Stimulated activated CD4-positive, alpha-beta T cell treated with anti-CD3 and anti-CD28 coated beads, Interleukin-1b, Interleukin-23, amount 100 ng/mL, for 1 hour (primary cell): ENCODE data around the gene SLC2A3.
"Not testable (repeated sequence)": the region's sequence is repeated elsewhere in the genome, so short reads cannot be mapped to it uniquely, and the experiment has no call there.

Experiments used
- DNase-seq, 2 donors: peaks; one replicate each; pipeline ENCODE4 v3.0.0-alpha.2; 2020; ENCODE audit warnings: low read depth in 2 of 2

SLC2A3 gene

DNA sequence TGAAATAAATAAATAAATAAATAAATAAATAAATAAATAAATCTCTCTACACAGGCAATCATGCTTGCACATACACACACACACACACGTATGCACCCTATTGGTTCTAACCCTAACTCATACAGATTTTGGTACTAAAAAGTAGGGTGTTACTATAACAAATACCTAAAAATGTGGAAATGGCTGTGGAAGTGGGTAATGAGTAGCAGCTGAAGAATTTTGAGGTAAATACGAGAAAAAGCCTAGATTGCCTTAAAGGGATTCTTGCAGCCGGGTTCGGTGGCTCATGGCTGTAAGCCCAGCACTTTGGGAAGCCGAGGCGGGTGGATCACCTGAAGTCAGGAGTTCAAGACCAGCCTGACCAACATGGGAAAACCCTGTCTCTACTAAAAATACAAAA is 15.7 kb upstream of the SLC2A3 start:
- DNase-seq, result no peak

DNA sequence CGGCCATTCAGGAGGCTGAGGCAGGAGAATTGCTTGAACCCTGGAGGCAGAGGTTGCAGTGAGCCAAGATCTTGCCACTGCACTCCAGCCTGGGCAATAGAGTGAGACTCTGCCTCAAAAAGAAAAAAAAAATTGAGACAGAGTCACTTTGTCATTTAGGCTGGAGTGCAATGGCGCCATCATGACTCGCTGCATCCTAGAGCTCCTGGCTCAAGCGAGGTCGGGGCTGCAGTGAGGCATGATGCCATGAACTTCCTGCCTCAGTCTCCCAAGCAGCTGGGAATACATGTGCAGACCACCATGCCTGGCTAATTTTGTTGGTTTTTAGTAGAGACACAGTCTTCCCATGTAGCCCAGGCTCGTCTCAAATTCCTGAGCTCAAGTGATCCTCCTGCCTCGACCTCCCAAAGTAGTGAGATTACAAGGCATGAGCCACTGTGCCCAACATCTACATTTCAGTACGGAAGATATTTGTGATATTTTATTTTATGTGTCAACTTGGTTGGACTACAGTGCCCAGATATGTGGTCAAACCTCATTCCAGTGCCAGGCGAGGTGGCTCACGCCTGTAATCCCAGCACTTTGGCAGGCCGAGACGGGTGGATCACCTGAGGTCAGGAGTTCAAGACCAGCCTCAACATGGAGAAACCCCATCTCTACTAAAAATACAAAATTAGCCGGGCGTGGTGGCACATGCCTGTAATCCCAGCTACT is 14.4 kb upstream of the SLC2A3 start:
- not testable (repeated sequence) for DNase-seq

DNA sequence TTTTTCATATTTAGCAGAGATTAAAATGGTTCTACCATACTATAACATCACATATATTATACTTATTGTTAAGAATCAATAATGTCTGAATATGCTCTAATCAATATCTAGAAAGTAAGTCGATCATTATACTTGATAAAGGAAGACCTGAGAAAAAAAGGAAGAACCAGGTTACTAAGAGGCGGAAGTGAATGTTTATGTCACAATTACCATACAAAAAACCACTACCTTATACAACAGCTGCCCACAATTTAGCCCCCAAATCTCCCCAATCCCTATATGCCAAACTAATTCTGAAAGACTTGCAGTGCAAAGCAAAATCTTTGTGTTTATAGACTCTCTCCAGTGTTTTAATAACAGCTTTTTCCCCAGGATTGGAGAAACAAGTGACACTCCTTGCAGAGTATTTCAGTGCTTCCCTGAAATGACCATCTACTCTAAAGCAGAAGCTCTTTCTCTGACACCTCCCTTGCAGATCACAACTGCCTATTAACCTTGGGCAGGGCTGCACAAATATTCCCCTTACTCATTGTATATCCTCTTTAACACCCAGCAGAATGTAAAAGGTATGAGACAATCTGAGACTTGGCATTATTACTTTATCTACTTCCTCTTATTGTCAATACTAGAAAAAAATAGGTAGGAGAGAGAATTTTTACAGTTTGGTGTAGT is 12.7 kb upstream of the SLC2A3 start:
- DNase-seq, result no peak

DNA sequence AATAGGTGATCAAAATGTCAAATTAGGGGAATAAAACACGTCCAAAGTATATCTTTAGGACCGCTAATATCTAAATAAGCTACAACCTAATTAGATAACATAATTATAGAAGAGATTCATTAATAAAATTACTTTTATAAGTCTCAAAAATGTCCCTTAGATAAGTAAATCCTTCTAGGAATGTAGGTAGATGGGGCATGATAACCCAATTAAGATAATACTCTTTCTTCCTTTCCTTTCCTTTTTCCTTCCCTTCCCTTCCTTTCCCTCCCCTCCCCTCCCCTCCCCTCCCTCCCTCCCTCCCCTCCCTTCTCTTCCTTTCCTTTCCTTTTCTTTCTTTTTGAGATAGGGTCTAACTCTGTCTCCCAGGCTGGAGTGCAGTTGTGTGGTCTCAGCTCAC is 11.0 kb upstream of the SLC2A3 start:
- no peak for DNase-seq

- DNase-seq, result not testable (repeated sequence)
Observed at GRCh38 chr12:7944760-7945159, 8.8 kb upstream of the SLC2A3 start.

- no peak for DNase-seq
Observed at GRCh38 chr12:7940906-7941305, 4.9 kb upstream of the SLC2A3 start.

GRCh38 chr12:7937833-7938506 is 2.0 kb upstream of the SLC2A3 start:
- no peak for DNase-seq

DNA sequence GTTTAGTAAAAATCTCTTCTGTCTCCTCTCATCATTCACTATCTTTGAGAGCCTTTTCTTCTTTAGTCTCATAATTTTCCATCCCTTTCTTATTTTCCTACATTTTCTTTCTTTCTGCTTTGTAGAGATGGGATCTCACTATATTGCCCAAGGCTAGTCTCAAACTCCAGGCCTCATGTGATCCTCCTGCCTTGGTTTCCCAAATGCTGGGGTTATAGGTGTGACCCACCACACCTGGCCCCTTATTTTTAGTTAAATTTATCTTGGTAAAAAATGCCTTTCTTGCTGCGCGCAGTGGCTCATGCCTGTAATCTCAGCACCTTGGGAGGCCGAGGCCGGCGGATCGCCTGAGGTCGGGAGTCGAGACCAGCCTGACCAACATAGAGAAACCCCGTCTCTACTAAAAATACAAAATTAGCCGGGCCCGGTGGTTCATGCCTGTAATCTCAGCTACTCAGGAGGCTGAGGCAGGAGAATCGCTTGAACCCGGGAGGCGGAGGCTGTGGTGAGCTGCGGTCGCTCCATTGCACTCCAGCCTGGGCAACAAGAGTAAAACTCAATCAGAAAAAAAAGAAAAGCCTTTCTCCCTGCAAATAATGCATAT is 996 bp downstream of the SLC2A3 start:
- DNase-seq, result no peak

DNA sequence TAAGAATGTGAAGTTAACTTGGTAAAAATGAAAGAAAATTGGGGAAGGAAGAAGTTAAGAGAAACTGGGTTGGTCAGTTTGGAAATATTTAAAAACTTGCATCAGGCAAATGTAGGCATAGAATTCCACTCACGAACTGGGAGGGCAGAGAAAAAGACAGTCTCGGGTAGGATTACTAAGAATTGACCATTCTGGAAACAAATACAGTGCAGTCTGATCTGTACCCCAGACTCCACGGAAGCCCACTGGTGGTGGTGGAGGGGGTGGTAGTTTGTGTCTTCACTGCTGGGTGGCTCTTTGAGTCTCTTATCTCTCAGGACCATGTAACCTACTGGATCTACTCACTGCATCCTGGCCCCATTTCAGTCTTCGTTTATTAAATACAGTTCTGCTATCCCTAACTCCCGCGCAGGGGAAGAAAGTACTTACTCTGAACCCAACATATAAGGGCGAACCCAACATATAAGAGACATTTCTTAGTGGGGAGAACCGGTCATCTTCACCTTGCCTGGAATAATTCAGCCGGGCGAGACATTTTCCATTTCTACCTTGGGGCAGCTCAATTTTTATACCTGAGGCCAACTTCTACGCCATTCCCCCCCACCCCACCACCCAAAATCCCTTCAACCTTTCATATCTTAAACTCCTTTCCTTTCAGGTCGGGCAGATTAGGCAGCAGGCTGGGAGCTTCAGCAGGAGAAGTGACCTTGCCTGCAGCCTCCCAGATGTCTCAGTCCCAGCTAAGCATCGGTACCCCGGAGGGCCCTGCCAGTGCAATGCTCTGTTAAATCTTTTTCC is 1.7 kb downstream of the SLC2A3 start:
- DNase-seq, result no peak

DNA sequence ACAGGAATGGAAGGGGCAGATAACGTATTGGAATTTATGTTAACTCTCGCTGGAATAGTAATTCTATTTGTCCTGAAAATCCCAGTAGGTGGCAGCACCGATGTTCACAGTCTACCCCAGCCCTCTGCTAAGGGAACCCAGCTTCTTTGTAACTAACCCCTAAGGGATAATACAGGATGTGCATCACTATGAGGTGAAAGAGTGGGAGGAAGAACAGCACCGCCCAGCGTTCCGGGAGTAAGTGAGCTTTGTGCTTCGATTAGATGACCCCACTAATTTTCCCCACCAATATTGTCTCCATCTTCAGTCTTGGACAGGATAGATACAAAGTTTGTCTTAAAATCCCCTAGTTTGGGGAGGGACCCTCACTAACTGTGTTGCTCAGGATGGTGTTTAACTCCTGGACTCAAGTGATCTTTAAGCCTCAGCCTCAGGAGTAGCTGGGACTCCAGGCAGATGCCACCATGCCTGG is 2.7 kb downstream of the SLC2A3 start:
- peak; percentile 46 to 49 for DNase-seq

- not testable (repeated sequence) for DNase-seq
Observed at GRCh38 chr12:7932599-7933240, 3.3 kb downstream of the SLC2A3 start.

GRCh38 chr12:7929083-7929792 is 6.7 kb downstream of the SLC2A3 start:
- DNase-seq, result no peak

DNA sequence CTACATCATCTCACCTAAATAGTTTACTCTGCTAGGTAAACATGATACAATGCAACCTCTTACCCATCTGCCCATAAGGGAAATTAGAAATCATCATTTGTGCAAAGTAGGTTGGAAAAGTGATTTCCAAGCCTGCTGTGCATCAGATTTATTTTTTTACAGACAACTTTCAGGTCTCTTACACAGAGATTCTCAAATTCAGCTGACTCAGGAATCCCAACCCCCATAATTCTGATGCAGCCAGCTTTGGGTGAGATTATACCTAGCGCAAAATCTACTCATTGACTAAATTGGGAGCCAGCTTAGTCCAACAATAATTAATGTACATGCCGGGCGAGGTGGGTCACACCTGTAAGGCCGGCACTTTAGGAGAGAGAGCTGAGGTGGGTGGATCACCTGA is 8.5 kb downstream of the SLC2A3 start:
- DNase-seq, result no peak

DNA sequence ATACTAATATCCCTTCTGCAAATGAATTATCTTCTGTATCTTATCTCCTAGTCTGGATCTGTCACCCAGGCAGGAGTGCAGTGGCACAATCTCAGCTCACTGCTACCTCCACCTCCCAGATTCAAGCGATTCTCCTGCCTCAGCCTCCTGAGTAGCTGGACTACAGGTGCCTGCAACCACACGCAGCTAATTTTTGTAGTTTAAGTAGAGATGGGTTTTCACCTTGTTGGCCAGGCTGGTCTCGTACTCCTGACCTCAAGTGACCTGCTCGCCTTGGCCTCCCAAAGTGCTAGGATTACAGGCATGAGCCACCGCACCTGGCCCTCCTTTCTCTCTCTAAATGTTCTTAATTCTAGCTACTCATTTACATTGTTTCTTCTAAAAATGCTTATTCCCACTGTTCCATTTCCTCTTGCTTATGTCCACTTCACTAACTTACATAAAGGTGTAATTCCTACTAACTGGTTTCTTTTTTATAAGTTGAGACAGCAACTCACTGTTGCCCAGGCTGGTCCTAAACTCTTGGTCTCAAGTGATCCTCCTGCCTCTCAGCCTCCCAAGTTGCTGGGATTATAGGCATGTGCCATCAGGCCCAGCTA is 9.8 kb downstream of the SLC2A3 start:
- DNase-seq, result not testable (repeated sequence)

GRCh38 chr12:7923241-7924236 is 12.4 kb downstream of the SLC2A3 start:
- no peak for DNase-seq

DNA sequence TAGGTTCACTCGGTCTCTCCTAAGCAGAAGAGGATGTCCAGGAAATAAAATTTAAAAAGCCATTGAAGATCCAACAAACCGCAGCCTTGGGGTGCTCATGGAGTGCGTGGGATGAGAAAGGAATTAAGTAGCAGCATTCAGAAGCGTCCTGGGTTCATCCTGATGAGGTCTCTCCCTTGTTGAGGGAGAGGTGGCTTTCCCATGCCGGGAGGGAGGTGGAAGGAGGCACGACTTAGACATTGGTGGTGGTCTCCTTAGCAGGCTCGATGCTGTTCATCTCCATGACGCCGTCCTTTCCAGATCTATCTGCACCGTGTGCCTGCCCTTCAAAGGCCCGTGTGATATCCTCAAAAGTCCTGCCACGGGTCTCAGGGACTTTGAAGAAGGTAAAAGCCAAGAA is 14.8 kb downstream of the SLC2A3 start:
- DNase-seq, result not testable (repeated sequence)

GRCh38 chr12:7918268-7918590 is 17.8 kb downstream of the SLC2A3 start:
- not testable (repeated sequence) for DNase-seq

GRCh38 chr12:7917392-7918267 is 18.4 kb downstream of the SLC2A3 start:
- no peak for DNase-seq
